ENCODE results near the gene TMSB4Y. TPM values are rescaled to one million over a fixed set of nuclear protein-coding genes. Genes with fewer than 3 reads are reported as not detected.

TMSB4Y gene
- total and polyA plus RNA-seq, 2 of the 4 experiments (the other 2 are of a cell fraction): not detected

GRCh38 chrY:13708038-13708437 is 4.3 kb downstream of the TMSB4Y start:
- Histone ChIP-seq H3K23ac (ENCODE audit: low read depth, low read length) (no peak overlapping the region), H2AFZ (replicated peaks; ENCODE audit: low read length, poor library complexity) (no peak overlapping the region), H4K20me1 (ENCODE audit: insufficient read depth, low read length) (no peaks in the 10 kb centered on the region), H3K4me2 (ENCODE audit: low read depth, low read length) (no peak overlapping the region), H3K9ac (ENCODE audit: low read depth, low read length) (no peak overlapping the region), H3K36me3 (ENCODE audit: control insufficient read depth, insufficient read depth, low read length) (no peaks in the 10 kb centered on the region), H3K14ac (replicated peaks; ENCODE audit: low read depth, low read length) (no peak overlapping the region), H2BK5ac (ENCODE audit: low read depth, low read length, poor library complexity, severe bottlenecking) (no peak overlapping the region), H3K4me3 (ENCODE audit: insufficient read depth, low read depth, low read length) (no peak overlapping the region), H3K27ac (ENCODE audit: insufficient read depth, low read length) (no peak overlapping the region), H3K56ac (ENCODE audit: extremely low read depth, insufficient read depth, low read length) (no peak overlapping the region), H2BK20ac (ENCODE audit: low read depth, low read length) (no peak overlapping the region), H4K5ac (ENCODE audit: low read depth, low read length) (no peak overlapping the region), H3K9me3 (ENCODE audit: control insufficient read depth, insufficient read depth, low read length) (no peaks in the 10 kb centered on the region), H2BK120ac (ENCODE audit: low read depth, low read length) (no peak overlapping the region), H2AK5ac (ENCODE audit: low read depth, low read length) (no peak overlapping the region), H4K91ac (ENCODE audit: insufficient read depth, low read depth, low read length) (no peak overlapping the region), H2BK15ac (ENCODE audit: low read depth, low read length) (no peak overlapping the region), H3K4me1 (ENCODE audit: control insufficient read depth, insufficient read depth, low read length) (no peaks in the 10 kb centered on the region), H3K79me1 (ENCODE audit: low read depth in 1 of 2, low read length in 2 of 2) (no peaks in the 10 kb centered on the region), H3K4ac (ENCODE audit: low read depth, low read length) (no peak overlapping the region), H3K9me1 (ENCODE audit: insufficient read depth, low read length) (no peaks in the 10 kb centered on the region), H3K27me3 (ENCODE audit: control insufficient read depth, insufficient read depth, low read length) (no peaks in the 10 kb centered on the region), H4K8ac (ENCODE audit: low read depth in 2 of 2, low read length in 2 of 2) (no peak overlapping the region), H3K18ac (ENCODE audit: low read depth, low read length) (no peak overlapping the region), H2AK9ac (replicated peaks; ENCODE audit: low read depth, low read length, poor library complexity) (no peak overlapping the region)
- dilution Hi-C loops (cut with HindIII; ENCODE audit: low sequenced_read_pairs, unreplicated experiment): no loop called here
- TF ChIP-seq POLR2A (IDR thresholded peaks at IDR 0.05; ENCODE audit: low read depth, low read length): no peak
- CTCF ChIA-PET: no interaction called here
- no TSS peak for BruUV-seq (replicated peaks)
- DNase-seq (no peak), ATAC-seq (ENCODE audit: low read depth) (no peak)
- no CpG with 5 or more reads among the region's 1 CpG for WGBS, 2 experiments (ENCODE audit: extremely low coverage in 2 of 2, insufficient read length in 1 of 2)
- intact Hi-C loops (cut with micrococcal nuclease): no loop called here
- POLR2A ChIA-PET (ENCODE audit: unreplicated experiment): no interaction called here
- in situ Hi-C loops (cut with MboI; ENCODE audit: low sequenced_read_pairs): no loop called here
